C4-2B (cell line): Measurements from ENCODE around the gene MPHOSPH9.

ENCODE experiments used
- H3K27ac ChIP-seq: fragments of 450-650 bp; 2 replicates; pipeline ENCODE4 v1.5.1; 2017
- ZFX ChIP-seq: fragments of 450-650 bp; IDR thresholded peaks from 2 replicates; pipeline ENCODE4 v1.6.1; 2017
- TF ChIP-seq, protein P1 (sequence below): fragments of 450-650 bp; conservative IDR thresholded peaks from 2 replicates; pipeline ENCODE4 v1.5.1; 2017; ENCODE audit warnings: mild to moderate bottlenecking

The MPHOSPH9 gene

DNA sequence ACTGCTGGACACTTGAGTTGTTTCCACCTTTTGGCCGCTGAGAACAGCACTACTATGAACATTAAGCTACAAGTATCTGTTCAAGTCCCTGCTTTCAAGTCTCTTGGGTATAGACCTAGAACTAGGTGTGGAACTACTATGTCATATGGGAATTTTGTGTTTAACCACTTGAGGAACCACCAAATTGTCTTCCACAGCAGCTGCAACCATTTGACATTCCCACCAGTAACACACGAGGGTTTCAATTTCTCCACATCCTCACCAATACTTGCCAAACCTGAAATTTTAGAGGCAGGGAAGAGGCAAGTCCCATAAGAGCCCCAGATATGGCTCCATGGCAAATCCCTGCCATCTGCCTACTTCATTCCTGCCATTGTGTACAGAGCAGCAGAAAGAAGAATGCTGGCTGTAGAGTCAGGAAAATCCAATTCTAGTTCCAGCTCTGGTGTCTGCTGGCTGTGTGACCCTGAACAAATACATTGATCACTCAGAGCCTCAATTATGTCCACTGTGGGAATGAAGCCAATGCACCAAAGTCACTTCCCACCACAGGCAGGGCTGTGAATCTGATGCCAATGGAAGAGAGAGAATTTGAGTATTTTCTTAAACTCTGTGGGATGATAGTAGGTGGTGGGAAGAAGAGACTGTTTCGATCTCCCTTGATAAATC lies 99.9 kb downstream of the MPHOSPH9 start:
- TF ChIP-seq ZFX, result no peak
- TF ChIP-seq, protein P1, sequence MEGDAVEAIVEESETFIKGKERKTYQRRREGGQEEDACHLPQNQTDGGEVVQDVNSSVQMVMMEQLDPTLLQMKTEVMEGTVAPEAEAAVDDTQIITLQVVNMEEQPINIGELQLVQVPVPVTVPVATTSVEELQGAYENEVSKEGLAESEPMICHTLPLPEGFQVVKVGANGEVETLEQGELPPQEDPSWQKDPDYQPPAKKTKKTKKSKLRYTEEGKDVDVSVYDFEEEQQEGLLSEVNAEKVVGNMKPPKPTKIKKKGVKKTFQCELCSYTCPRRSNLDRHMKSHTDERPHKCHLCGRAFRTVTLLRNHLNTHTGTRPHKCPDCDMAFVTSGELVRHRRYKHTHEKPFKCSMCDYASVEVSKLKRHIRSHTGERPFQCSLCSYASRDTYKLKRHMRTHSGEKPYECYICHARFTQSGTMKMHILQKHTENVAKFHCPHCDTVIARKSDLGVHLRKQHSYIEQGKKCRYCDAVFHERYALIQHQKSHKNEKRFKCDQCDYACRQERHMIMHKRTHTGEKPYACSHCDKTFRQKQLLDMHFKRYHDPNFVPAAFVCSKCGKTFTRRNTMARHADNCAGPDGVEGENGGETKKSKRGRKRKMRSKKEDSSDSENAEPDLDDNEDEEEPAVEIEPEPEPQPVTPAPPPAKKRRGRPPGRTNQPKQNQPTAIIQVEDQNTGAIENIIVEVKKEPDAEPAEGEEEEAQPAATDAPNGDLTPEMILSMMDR, result no peak
- H3K27ac ChIP-seq, result no peak overlapping the region

DNA sequence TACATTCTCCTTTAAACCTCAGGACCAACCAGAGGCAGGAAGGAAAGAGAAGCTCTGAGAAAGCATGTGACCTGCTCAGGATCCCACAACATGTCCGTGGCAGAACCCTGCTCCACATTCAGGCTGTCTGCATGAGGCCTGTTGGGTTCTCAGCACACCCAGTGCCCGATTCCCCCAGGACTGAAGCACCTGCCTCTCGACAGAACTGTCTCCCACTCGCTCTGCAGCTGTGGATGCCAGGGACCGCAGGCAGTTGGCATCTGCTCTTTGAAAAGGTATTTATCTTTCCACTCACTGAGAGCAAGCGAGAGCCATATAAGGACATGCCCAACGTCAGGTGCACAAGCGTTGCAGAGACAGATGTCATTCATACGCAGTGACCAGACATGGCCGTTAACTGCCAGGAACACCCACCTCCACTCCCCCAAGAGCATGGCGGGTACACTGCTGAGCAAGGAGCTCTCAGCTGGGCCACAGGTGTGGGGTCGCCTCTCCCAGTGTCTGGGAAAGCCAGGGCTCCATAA lies 101.0 kb downstream of the MPHOSPH9 start:
- TF ChIP-seq, protein P1, result no peak
- no peak for TF ChIP-seq ZFX
- H3K27ac ChIP-seq, result no peak overlapping the region

DNA sequence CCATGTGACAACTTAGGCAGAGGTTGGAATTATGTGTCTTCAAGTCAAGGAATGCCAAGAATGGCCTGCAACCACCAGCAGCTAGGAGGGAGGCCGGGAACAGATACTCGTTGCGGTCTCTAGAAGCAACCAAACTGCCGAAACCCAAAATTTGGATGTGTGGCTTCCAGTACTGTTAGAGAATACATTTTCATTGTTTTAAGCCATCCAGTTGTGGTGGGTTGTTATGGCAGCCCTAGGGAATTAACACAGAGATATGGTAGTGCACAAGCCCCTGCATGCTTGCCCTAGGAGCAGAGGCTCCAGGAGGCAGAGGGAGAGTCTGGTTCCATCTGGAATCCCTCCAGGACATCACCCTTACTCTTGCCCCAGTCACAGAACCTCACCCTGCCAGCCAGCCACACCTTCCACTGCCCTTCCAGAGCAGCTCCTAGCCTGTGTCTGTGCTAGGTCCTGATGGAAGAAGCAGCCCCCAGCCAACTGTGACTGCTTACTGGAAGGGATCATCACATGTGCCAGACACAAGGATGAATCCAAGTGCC lies 101.6 kb downstream of the MPHOSPH9 start:
- H3K27ac ChIP-seq, result no peak overlapping the region
- TF ChIP-seq, protein P1, result no peak
- TF ChIP-seq ZFX, result no peak

DNA sequence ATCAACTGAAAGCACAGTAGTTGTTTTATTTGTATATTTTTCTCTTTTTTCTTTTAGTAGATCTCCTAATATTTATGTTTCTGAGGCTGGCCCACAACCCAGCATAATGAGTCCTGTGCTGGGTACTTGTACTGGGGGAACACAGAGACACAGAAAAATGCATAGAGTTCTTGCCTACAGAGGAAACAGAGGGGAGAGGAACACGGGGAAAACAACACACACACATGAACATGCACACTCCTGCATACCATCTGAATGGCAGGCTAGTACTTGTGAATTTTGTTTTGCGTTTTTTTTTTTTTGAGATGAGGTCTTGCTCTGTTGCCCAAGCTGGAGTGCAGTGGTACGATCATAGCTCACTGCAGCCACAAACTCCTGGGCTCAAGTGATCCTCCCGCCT lies 103.3 kb downstream of the MPHOSPH9 start:
- no peak overlapping the region for H3K27ac ChIP-seq
- TF ChIP-seq ZFX, result no peak
- TF ChIP-seq, protein P1, result no peak

DNA sequence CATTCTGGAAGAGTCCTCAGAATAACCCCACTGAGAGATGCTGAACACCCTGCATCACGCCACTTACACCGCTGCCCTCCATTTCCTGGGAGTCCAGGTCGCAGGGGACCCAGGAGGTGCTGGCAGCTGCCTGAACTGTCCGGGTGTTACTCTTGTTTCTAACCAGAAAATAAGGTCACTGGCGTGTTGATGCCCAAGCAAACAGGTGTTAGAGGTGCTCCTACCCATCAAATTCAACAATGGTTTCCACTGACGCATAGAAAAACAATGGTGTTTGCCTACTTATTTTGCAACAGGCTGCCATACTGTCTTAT lies 105.8 kb downstream of the MPHOSPH9 start:
- TF ChIP-seq, protein P1, result no peak
- H3K27ac ChIP-seq, result no peak overlapping the region

DNA sequence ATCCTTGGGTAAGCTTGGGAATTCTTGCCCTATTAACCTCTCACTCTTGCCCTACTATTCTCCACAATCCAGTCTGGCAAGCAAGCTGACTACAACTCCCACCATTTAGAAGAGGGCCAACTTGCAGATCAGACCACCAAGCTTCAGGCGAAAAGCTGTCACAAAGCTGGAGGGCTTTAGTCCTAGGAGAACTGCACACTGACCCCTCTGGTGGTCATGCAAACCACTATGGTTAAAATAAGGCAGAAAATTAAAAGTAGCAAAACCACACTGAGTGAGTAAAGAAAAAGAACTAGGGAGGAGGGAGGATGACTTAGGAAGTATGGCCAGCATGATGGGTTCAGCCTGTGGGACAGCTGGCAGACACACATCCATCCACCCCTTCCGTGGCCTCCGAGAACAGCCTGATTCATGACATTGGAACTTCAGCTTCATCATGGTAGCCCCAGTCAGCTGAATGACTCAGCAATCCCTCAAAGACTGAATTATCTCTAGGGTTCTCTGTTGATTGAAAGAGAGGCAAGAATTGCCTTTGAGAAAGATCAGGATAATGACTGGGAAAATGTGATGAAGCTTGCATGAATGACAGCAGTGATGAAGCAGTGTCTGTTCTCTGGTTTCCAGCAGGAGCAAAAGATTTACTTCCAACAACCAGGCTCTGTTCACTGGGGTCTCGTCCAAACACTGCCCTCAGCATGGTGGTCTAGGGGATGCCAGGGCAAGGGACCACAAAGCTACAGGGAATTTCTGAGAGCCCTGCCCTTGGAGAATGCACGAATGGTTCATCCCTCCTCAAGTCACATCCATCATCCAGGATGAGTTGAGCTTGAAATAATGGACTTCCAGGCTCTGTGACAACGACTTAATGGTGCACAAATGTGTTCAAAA lies 106.4 kb downstream of the MPHOSPH9 start:
- no peak overlapping the region for H3K27ac ChIP-seq
- TF ChIP-seq, protein P1, result no peak

DNA sequence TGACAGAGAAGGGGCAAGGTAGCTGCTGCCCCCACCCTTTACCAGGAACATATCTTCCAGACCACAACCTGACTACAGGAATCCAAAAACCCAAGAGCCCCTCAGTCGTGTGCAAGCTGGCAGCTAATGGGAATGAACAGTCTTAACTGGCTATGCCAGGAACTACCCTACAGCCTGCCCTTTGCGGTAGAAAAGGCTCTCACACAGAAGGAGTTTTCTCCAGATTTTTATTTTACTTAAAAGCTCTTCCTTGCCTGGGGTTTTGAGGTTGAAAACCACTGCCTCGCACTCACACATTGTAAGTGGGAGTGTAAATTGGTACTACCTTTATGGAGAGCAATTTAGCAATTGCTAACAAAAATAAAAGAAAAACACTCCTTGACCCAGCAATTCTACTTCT lies 110.3 kb downstream of the MPHOSPH9 start:
- TF ChIP-seq ZFX, result no peak
- TF ChIP-seq, protein P1, result no peak
- H3K27ac ChIP-seq, result no peak overlapping the region
